CD4-positive, alpha-beta T cell treated with Interferon alpha-2 for 1 hour (primary cell): ENCODE measurements around the gene CARD11.
"Not testable (repeated sequence)": the region's sequence is repeated elsewhere in the genome, so short reads cannot be mapped to it uniquely, and the experiment has no call there.

Source experiments
- DNase-seq, 2 donors: peaks; one replicate each; pipeline ENCODE4 v3.0.0-alpha.2; 2020 to 2022

CARD11 gene

GRCh38 chr7:2922866-2923265 lies 120.8 kb downstream of the CARD11 start:
- no peak for DNase-seq

GRCh38 chr7:2922348-2922691 lies 121.3 kb downstream of the CARD11 start:
- no peak for DNase-seq

- no peak for DNase-seq
These were observed 121.9 kb downstream of the CARD11 start for GRCh38 chr7:2921653-2922347.

GRCh38 chr7:2920956-2921652 lies 122.6 kb downstream of the CARD11 start:
- DNase-seq, result no peak

- DNase-seq, result not testable (repeated sequence)
These were observed 123.2 kb downstream of the CARD11 start for GRCh38 chr7:2920480-2920879.

- DNase-seq, result no peak
These were observed 123.6 kb downstream of the CARD11 start for GRCh38 chr7:2920041-2920440.

GRCh38 chr7:2919256-2919655 lies 124.4 kb downstream of the CARD11 start:
- no peak for DNase-seq

GRCh38 chr7:2918406-2918805 lies 125.3 kb downstream of the CARD11 start:
- DNase-seq, result no peak

- no peak for DNase-seq
These were observed 128.6 kb downstream of the CARD11 start for GRCh38 chr7:2915023-2915422.

- no peak for DNase-seq
These were observed 129.8 kb downstream of the CARD11 start for GRCh38 chr7:2913760-2914387.

GRCh38 chr7:2912684-2913439 lies 130.8 kb downstream of the CARD11 start:
- DNase-seq, result no peak

GRCh38 chr7:2911466-2911865 lies 132.2 kb downstream of the CARD11 start:
- no peak for DNase-seq

- DNase-seq, result no peak
These were observed 134.1 kb downstream of the CARD11 start for GRCh38 chr7:2909471-2910039.

- no peak for DNase-seq
These were observed 134.6 kb downstream of the CARD11 start for GRCh38 chr7:2909043-2909442.

- no peak for DNase-seq
These were observed 135.5 kb downstream of the CARD11 start for GRCh38 chr7:2908103-2908683.

GRCh38 chr7:2906197-2906931 lies 137.3 kb downstream of the CARD11 start:
- no peak for DNase-seq

- DNase-seq, result no peak
These were observed 138.2 kb downstream of the CARD11 start for GRCh38 chr7:2905500-2905899.

- DNase-seq, result no peak
These were observed 138.6 kb downstream of the CARD11 start for GRCh38 chr7:2905027-2905426.

GRCh38 chr7:2904202-2904601 lies 139.5 kb downstream of the CARD11 start:
- DNase-seq, result no peak

- DNase-seq, result no peak
These were observed 139.9 kb downstream of the CARD11 start for GRCh38 chr7:2903682-2904162.

GRCh38 chr7:2897023-2897422 lies 146.6 kb downstream of the CARD11 start:
- DNase-seq, result no peak

- no peak for DNase-seq
These were observed 147.5 kb downstream of the CARD11 start for GRCh38 chr7:2896131-2896530.
